ENCODE data around the gene SLC52A3.
"Not testable (repeated sequence)": the region's sequence is repeated elsewhere in the genome, so short reads cannot be mapped to it uniquely, and the experiment has no call there.

SLC52A3 gene

DNA sequence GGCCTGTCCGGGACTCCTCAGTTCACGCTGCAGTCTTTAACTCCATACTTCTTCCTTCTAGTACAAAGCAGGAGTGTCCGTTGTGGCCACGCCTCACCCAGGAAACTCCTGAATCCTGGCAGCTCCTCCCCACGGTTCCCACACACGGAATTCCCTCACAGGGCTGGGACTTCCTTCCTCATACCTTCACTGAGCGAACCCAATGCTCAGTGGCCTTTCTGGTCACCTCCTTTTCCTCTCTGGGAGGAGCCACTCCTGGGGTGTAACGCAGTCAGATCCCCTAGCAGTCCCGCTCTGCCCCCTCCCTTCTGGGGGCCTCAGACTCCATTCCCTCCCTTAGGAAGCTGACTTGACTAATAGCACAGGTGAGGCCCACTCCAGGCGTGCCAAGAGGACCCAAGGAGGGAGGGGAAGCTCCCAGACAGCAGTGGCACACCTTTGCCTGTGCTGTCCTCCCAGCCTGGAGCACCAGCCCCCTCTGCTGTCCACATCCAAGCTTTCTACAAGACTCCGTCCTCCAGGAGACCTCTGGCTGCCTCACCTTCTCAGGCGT is at the start of gene SLC52A3:
Gene SLC52A3 (minus strand): TSS at position 75 of the 553 bp plus-strand sequence. CDS start 2,726 bp downstream, outside the sequence.
- Histone ChIP-seq H3K27ac (peak within 1 kb of the TSS in 7 of 21 experiments; percentile 6 to 65 (median 36)), H3K4me3 (peak within 1 kb of the TSS in 1 of 7 experiments; percentile 16)

DNA sequence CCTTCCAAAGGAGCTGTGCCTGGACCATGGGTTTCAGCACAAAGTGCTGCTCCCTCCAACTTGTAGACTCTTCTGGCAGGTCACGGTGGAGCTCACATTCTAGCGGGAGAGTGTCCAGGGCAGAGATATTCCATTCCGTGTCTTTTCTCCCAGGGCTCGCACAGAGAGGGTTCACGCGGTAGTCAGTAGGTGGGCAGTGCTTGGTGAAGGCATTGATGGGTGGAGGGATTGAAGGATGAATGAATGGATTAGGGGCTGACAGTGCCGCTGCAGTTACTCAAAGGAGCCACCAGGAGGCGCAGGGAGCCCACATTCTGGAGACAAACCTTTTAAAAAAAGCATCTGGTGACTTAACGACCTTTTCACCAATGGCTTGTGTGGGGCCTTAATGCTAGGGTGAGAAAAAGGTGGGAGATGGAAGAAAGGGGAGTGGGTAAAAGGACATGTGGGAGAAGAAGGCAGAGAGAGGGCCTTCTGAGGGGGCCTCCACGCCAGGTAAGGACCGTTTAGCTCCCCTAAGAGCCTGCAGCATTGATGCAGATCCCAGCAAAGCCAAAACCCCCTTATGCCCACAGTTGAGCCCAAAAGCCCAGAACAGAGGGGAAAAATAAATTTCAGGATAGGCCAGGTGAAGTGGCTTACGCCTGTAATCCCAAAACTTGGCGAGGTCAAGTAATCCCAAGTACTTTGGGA is 47.8 kb upstream of the SLC52A3 start:
- no peak overlapping the region for H3K27ac ChIP-seq
- H3K4me3 ChIP-seq: no peak overlapping the region

DNA sequence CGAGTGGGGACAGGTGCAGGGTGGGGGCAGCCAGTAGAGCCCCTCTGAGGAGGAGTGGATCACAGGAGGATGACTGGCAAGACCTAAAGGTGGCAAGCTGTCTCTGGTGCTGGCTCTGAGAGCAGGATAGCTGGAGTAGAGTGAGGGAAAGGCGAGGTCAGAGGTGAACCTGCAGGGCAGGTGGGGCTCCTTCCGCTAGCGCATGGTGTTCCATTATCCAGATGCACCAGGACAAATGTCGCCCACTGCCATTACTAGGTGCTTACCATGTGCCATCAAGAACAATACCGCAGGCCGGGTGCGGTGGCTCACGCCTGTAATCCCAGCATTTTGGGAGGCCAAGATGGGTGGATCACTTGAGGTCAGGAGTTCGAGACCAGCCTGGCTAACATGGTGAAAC is 46.9 kb upstream of the SLC52A3 start:
- Histone ChIP-seq H3K27ac (no peak overlapping the region), H3K4me3 (no peak overlapping the region)

DNA sequence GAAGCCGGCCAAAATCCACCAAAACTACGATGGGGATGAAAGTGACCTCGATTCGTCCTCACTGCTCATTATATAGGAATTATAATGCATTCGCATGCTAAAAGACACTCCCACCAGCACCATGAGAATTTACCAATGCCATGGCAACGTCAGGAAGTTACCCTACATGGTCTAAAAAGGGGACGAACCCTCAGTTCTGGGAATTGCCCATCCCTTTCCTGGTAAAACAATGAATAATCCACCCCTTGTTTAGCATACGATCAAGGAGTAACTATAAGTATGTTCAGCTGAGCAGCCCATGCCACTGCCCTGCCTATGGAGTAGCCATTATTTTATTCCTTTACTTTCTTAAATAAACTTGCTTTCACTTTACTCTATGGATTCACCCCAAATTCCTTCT is 45.1 kb upstream of the SLC52A3 start:
- no peak overlapping the region for H3K4me3 ChIP-seq

DNA sequence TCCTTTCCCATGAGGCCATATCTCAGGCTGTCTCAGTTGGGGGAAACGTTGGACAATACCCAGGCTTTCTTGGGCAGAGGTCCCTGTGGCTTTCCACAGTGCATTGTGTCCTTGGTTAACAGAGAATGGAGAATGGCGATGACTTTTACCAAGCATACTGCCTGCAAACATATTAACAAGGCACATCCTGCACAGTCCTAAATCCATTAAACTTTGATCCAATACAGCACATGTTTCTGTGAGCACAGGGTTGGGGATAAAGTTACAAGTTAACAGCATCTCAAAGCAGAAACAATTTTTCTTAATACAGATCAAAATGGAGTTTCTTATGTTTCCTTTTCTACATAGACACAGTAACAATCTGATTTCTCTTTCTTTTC is 44.1 kb upstream of the SLC52A3 start:
- not testable (repeated sequence) for H3K27ac ChIP-seq, H3K4me3 ChIP-seq

More for the DNA sequence above, 45.1 kb upstream of the SLC52A3 start:
- no peak overlapping the region for H3K27ac ChIP-seq

DNA sequence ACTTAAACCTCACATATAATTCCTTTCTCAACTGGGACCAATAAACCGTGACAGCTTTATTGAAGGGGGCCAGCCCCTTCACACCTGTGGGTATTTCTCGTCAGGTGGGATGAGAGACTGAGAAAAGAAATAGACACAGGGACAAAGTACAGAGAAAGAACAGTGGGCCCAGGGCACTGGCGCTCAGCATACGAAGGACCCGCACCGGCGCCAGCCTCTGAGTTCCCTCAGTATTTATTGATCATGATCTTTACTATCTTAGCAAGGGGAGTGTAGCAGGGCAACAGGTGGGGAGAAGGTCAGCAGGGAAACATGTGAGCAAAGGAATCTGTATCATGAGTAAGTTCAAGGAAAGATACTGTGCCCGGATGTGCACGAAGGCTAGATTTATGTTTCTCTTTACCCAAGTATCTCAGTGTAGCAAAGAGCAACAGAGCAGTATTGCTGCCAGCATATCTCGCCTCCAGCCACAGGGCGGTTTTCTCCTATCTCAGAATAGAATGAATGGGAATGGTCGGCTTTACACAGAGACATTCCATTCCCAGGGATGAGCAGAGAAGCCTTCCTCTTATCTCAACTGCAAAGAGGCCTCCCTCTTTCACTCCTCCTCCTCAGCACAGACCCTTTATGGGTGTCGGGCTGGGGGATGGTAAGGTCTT is 43.6 kb upstream of the SLC52A3 start:
- not testable (repeated sequence) for H3K27ac ChIP-seq, H3K4me3 ChIP-seq

DNA sequence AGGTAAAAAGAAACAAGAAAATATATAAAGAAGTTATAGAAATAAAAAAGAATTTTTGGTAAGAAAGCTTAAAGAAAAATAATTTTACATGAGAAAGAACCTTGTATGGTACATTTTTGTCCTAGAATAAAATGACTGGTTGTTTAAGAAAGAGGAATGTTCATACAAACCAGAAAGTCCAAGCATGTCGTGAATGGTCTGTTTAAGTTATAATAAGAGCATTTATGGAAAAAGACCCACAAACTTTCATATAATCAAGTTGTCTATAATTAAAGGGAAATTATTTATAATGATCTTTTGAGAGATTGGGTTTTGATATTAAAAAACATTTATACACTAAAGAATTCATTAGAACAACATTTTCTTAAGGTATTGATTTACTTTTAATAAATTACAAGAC is 37.4 kb upstream of the SLC52A3 start:
- no peak overlapping the region for H3K4me3 ChIP-seq
- no peak overlapping the region for H3K27ac ChIP-seq

DNA sequence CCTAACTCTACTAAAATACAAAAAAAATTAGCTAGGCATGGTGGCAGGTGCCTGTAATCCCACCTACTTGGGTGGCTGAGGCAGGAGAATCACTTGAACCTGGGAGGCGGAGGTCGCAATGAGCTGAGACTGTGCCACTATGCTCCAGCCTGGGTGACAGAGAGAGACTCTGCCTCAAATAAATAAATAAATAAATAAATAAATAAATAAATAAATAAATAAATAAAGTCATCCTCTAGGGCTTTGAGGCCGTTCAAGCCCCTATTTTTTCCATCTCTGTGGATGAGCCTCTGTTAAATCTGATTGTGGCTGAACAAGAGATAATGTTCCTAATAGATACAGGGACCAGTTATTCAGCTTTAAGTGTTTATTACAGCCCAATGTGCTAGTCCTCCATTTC is 33.4 kb upstream of the SLC52A3 start:
- Histone ChIP-seq H3K4me3 (no peak overlapping the region), H3K27ac (no peak overlapping the region)

DNA sequence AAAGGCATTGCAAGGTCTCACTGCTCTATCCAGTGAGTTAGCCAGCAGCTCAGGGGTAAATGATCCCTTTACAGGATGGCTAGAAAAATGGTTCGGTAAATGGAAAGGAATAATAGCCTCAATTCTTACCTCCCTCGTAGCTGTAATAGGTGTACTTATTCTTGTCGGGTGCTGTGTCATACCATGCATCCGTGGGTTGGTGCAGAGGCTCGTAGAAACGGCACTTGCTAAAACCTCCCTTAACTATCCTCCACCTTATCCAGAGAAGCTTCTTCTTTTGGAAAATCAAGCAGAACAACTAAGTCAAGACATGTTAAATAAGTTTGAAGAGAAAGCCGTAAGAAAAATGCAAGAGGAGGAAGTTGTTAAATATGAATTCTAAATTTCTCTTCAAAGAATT is 31.7 kb upstream of the SLC52A3 start:
- H3K4me3 ChIP-seq, H3K27ac ChIP-seq: not testable (repeated sequence)

DNA sequence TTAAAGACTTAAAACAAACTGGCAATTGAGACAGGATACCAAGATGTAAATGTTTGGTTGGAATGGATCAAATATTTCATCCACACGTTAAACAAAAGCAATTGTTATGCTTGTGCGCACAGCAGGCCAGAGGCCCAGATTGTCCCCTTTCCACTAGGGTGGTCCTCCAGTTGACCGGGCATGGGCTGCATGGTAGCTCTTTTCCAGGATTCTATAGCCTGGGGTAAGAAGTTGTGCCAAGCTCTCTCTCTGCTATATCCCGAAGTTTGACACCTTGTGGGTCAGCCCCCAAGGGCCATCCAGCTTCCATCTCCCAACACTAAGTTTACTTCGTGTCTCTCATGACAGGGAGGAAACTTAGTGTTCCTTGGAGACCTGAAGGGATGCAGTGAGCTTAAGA is 30.4 kb upstream of the SLC52A3 start:
- not testable (repeated sequence) for H3K4me3 ChIP-seq, H3K27ac ChIP-seq

DNA sequence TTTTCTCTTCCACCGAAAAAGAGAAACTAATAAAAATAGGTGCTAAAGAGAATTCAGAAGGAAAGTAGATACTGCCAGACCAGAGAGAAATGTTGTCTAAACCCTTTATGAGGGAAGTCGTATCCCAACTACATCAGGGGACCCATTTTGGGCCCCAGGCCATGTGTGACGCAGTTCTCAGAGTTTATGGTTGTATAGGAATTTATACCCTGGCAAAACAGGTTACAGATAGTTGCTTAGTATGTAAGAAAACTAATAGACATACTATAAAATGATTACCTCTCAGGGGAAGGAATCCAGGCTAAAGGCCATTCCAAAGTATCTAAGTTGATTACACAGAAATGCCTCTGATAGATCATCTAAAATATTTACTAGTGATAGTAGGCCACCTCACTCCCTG is 28.6 kb upstream of the SLC52A3 start:
- Histone ChIP-seq H3K27ac (no peak overlapping the region), H3K4me3 (no peak overlapping the region)

DNA sequence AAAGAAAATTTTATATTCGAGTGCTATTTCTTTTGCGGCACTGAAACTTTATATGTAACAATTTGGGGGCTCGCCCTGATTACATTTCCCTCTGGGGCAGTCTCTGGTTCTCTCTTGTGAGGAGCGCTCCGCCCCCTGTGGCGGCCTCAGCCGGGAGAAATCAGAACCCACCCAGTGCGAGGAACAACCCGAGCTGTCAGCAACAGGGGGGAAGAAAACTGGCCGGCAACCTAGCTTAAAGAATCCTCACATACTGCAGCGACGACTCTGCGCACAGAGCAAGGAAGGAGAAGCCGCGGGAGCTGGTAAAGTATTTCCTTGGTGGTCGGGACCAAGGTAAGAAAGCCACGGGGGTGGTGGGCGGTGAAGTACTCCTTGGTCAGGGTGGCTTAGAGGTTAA is 23.9 kb upstream of the SLC52A3 start:
- Histone ChIP-seq H3K4me3 (no peak overlapping the region), H3K27ac (no peak overlapping the region)

DNA sequence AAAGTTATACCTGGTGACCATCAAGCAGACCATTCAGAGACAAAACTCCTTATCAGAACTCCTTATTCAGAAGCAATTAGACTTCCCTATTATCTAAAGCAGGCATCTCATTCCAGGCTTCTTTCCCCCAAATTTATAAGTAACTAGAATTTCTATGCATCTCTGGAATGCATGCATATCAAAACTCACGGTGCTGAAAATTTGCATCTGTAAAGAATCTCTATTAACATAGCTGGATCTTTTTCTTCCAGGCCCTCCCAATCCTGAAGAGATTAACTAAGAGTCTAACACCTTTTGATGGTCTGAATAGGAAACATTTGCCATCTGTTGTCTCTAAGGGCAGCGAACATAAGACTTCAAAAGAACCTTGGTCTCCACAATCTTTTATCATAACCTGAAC is 22.8 kb upstream of the SLC52A3 start:
- no peak overlapping the region for H3K4me3 ChIP-seq
- H3K27ac ChIP-seq: no peak overlapping the region

DNA sequence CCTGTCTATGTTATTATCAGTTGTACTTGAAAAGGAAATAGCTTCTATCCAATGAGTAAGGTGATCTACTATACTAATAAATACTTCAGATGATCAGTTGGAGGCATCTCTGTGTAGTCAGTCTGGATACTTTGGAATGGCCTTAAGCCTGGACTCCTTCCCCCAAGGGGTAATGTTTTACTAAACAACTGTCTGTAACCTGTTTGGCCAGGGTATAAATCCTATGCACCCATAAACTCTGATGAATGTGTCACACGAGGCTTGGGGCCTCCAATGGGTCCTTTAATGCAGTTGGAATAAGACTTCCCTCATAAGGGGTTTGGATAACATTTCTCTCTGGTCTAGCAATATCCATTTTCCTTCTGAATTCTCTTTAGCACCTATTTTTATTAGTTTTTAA is 19.5 kb upstream of the SLC52A3 start:
- no peak overlapping the region for H3K4me3 ChIP-seq
- H3K27ac ChIP-seq: no peak overlapping the region

DNA sequence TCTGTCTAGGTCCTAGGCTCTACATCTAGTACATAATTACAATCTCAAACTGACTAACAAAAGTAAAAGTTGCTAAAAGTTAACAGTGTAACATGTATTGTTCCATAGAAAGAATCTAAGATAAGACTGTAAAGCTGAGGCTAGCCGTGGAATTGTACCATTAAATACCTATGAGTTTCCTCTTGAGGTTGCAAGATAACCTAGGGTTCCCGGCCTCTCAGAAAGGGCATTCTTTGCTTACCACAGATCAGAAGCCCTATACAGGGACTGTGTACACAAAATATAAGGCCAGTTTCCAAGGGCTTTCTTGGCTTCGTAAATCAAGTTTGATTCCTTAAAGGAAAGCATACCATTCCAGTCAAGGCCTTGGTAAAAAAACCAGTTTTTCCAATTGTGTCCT is 11.5 kb upstream of the SLC52A3 start:
- H3K27ac ChIP-seq: no peak overlapping the region
- no peak overlapping the region for H3K4me3 ChIP-seq

DNA sequence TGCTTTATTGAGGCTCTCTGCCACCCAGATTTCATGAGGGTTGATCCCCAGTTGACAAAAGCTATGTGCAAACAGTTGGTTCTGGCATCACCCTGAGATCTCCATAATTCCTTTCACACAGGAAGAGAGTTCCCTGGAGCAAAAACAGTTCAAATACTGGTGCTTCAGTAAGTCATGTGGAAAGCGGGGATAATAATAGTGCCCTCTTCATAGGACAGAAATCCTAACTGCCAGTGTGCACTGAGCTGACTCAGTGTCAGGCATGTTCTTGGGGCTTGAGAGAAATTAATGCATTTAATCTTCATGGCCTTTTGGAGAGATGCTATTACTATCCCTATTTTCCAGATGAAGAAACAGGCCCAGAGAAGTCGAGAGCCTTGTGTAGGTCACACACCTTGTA is 7.9 kb upstream of the SLC52A3 start:
- Histone ChIP-seq H3K4me3 (no peak overlapping the region), H3K27ac (no peak overlapping the region)

DNA sequence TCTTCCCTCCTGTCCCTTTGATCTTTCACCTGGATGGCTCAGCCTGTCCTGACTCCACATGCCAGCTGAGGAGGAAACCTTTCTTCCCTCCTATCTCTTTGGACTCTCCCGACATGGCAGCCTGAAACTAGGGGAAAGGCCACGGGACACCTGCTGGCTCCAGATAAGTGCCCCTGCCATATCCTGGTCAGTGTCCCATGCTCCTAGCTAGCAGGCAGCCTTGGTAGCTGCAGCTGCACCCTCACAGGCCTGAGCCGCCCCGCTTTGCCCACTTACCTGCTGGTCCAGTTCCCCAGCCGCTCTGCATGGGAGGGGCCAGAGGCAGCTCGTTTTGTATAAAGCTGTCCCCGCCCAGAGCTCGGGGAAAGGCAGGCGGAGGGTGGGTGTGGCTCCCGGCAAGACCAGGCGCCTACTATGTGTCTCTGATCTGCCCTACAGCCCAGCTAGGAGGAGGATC is 7.4 kb upstream of the SLC52A3 start:
- H3K4me3 ChIP-seq: no peak overlapping the region
- H3K27ac ChIP-seq: no peak overlapping the region

DNA sequence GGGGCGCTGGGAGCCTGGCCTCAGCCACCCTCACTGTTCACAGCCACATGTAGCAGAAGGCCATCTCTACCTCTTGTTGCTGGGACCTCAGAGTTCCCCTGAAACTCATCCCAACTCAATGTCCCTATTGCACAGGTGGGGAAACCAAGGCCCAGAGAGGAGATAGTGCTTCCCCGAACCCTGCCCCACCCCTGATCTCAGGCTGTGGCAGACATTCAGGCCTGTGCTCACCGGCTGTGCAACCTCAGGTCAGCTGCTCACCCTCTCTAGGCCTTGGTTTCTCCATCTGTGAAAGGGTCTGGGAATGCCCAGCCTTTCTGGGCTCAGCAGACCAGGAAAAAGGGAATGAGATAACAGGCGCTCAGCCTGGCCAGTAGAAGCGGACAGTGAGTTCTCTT is 6.4 kb upstream of the SLC52A3 start:
- H3K4me3 ChIP-seq: no peak overlapping the region
- H3K27ac ChIP-seq: no peak overlapping the region

DNA sequence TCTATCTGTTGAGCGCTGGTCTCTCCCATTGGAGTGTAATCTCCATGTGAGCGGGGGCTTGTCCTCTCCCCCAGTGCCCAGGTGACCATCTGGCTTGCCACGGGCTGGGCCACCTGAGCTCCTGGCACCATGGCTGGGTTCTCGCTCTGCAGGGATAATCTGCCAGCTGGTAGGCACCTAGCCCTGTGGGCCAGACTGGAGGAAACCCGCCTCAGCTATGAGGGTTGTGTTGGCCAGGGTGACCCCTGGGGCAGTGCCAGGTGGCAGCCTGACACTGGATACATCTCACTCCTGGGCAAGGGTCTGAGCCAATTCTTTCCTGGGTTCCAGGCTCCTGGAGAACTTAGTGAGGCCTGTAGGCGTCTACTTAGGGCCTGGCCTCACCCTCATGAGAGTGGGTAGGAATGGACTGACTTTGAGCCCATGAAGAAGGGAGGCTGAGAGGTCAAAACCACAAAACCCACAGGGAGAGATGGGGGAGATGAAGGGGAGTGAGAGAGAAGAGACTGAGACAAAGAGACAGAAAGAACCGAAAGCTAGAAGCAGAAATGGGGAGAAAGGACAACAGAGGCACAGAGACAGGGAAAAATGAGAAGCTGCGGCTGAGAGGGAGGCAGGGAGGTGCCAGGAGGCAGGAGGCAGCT is 5.8 kb upstream of the SLC52A3 start:
- no peak overlapping the region for H3K4me3 ChIP-seq
- H3K27ac ChIP-seq: no peak overlapping the region

DNA sequence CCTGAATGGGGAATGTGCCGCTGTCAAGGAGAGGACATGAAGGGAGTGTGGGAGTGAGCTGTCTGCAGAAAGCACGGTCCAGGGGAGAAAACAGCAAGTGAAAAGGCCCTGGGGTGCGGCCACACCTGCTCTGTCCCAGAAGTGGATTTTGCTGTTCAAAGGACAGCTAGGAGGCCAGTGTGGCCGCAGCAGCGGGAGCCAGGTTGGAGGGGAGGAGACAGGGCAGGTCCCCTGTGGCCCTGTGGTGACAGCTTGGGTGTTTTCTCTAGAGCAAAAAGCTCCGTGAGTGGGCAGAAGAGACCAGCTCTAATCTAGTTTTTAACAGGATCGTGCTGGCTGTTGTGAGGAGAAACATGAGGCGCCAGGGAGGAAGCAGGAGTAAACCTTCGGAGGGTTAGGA is 4.5 kb upstream of the SLC52A3 start:
- Histone ChIP-seq H3K27ac (no peak overlapping the region), H3K4me3 (no peak overlapping the region)
